Uterus (tissue), 4 donors: ENCODE results near the gene RPS6KL1. TPM values are rescaled to one million over a fixed set of nuclear protein-coding genes. Genes with fewer than 3 reads are reported as not detected.

Source experiments
- DNase-seq, 2 donors: peaks; one replicate each; pipeline ENCODE4 v3.0.0-alpha.2; 2019 to 2020
- H3K27ac ChIP-seq, 2 donors: fragments of 200-600 bp; sonication (generic); 1 replicate in 1 of 2; 2 replicates in 1 of 2; pipeline ENCODE4 v1.5.1; 2016 to 2018
- H3K27me3 ChIP-seq, 2 donors: fragments of 200-600 bp; sonication (generic); one replicate each; pipeline ENCODE4 v1.5.1; 2018 to 2019; ENCODE audit warnings: control low read depth in 1 of 2
- H3K36me3 ChIP-seq, 2 donors: fragments of 200-600 bp; sonication (generic); one replicate each; pipeline ENCODE4 v1.5.1; 2019; ENCODE audit warnings: control low read depth in 1 of 2
- H3K4me1 ChIP-seq, 2 donors: fragments of 200-600 bp; sonication (generic); one replicate each; pipeline ENCODE4 v1.5.1; 2018 to 2019; ENCODE audit warnings: control low read depth in 1 of 2
- H3K4me3 ChIP-seq, 2 donors: fragments of 200-600 bp; sonication (generic); 1 replicate in 1 of 2; 2 replicates in 1 of 2; pipeline ENCODE4 v1.5.1; 2018 to 2019; ENCODE audit warnings: mild to moderate bottlenecking in 1 of 2
- H3K9me3 ChIP-seq, 2 donors: fragments of 200-600 bp; sonication (generic); one replicate each; pipeline ENCODE4 v1.5.1; 2019; ENCODE audit warnings: control low read depth in 1 of 2
- POLR2A ChIP-seq, 2 donors: fragments of 450-650 bp; IDR thresholded peaks; one replicate each; pipeline ENCODE4 v1.6.1; 2016; ENCODE audit warnings: antibody characterized with exemption in 2 of 2, mild to moderate bottlenecking in 1 of 2, moderate library complexity in 1 of 2
- intact Hi-C: fragments of 100-400 bp; cut with DNase I; formaldehyde crosslinking; loops from one replicate; pipeline ENCODE4 v1.15.1; 2023; ENCODE audit warnings: low total_unique reads
- total RNA-seq, 4 donors: library from RNA; depleted of rRNA in 3 of 4; stranded (reverse); fragments of >200 nt in 3 of 4; gene quantifications; one replicate each; pipeline versions ENCODE4 v1.1.0 to v1.2.4, GENCODE V29; 2014 to 2023
- TF ChIP-seq, protein P1 (sequence below), 4 experiments: fragments of 200-600 bp in 2 of 4; fragments of 450-650 bp in 2 of 4; sonication (generic) in 2 of 4; IDR thresholded peaks; one replicate each; pipeline ENCODE4 v1.5.1; 2016 to 2019; ENCODE audit warnings: antibody characterized with exemption in 4 of 4, mild to moderate bottlenecking in 2 of 4, moderate library complexity in 1 of 4
- donor health status: DM: yes; HTN: yes; CAD: no.

The RPS6KL1 gene
- total RNA-seq, 4 donors from 2014 or later = 0.26 to 11.1 (median 3.0) TPM; not detected in 1

DNA sequence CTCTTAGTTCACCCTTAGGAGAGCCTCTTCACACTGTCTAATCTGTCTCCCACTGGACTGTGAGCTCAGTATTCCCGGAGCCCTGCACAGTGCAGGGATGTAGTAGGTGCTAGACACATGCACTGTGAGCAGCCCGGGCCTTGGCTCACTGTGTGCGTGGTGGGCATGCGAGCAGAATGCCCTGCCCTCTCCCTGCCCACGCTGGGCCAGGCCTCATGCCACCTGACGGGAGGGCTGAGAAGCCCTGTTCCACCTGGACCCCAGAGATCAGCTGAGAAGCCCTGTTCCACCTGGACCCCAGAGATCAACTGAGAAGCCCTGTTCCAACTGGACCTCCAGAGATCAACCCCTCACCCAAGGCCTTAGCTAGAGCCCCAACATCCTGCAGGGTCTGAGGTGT is 10.9 kb downstream of the RPS6KL1 start:
- H3K36me3 ChIP-seq = no peaks in the 10 kb centered on the region
- no peaks in the 10 kb centered on the region for H3K9me3 ChIP-seq
- no peak for DNase-seq
- intact Hi-C loops = no loop called here
- H3K4me3 ChIP-seq = no peak overlapping the region
- peaks cover 0 to 10% of the 10 kb centered on the region in 2 donors for H3K4me1 ChIP-seq
- H3K27me3 ChIP-seq = no peaks in the 10 kb centered on the region
- TF ChIP-seq, protein P1, sequence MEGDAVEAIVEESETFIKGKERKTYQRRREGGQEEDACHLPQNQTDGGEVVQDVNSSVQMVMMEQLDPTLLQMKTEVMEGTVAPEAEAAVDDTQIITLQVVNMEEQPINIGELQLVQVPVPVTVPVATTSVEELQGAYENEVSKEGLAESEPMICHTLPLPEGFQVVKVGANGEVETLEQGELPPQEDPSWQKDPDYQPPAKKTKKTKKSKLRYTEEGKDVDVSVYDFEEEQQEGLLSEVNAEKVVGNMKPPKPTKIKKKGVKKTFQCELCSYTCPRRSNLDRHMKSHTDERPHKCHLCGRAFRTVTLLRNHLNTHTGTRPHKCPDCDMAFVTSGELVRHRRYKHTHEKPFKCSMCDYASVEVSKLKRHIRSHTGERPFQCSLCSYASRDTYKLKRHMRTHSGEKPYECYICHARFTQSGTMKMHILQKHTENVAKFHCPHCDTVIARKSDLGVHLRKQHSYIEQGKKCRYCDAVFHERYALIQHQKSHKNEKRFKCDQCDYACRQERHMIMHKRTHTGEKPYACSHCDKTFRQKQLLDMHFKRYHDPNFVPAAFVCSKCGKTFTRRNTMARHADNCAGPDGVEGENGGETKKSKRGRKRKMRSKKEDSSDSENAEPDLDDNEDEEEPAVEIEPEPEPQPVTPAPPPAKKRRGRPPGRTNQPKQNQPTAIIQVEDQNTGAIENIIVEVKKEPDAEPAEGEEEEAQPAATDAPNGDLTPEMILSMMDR (IDR thresholded peaks at IDR 0.05) = no peak
- TF ChIP-seq POLR2A (IDR thresholded peaks at IDR 0.05) = no peak
- H3K27ac ChIP-seq = no peak overlapping the region

DNA sequence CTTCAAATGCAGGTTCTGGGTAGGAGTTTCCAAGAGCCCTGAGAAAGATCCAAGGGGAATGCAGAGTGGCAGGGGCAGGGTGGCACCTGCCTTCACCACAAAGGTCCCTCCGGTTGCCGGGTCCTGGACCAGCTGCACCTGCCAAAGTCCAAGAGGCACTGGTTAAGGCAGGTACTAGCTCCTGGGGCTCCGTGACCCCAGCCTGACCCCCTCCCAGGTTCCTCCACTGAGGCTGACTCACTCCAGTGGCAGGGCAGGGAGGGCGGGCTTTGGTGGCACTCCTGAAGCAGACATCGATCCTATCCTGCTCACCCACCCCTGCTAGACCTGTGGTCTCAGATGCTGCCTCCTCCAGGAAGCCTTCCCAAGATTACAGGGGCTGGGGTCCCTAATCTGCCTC is 11.4 kb downstream of the RPS6KL1 start:
- Histone ChIP-seq H3K27ac (no peak overlapping the region), H3K4me3 (no peak overlapping the region), H3K27me3 (no peaks in the 10 kb centered on the region), H3K4me1 (peaks cover 0 to 10% of the 10 kb centered on the region in 2 donors), H3K9me3 (no peaks in the 10 kb centered on the region), H3K36me3 (no peaks in the 10 kb centered on the region)
- intact Hi-C loops = no loop called here
- TF ChIP-seq POLR2A (IDR thresholded peaks at IDR 0.05) = no peak
- TF ChIP-seq, protein P1 (IDR thresholded peaks at IDR 0.05) = no peak
- no peak for DNase-seq

DNA sequence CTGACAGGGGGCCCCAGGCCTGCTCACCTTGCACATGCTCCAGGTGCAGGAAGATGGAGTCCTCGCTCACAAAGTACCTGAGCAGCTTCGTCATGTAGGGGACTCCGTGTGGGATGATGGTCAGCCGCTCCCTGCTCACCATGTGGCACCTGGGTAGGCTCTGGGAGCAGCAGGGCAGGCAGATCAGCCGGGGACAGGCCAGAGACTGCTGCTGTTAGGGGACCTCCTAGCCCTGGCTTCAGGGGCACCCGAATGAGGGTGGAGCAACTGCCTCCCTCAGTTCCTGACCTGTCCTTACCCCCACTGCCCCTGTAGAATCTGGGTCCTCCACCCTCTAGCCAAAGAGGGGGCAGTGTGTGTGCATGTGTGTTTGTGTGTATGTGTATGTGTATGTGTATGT is 11.8 kb downstream of the RPS6KL1 start:
- no peaks in the 10 kb centered on the region for H3K36me3 ChIP-seq
- no peaks in the 10 kb centered on the region for H3K9me3 ChIP-seq
- intact Hi-C loops = no loop called here
- no peak overlapping the region for H3K4me3 ChIP-seq
- H3K27me3 ChIP-seq = no peaks in the 10 kb centered on the region
- peaks cover 0 to 10% of the 10 kb centered on the region in 2 donors for H3K4me1 ChIP-seq
- H3K27ac ChIP-seq = no peak overlapping the region
- DNase-seq = no peak
- no peak for TF ChIP-seq POLR2A (IDR thresholded peaks at IDR 0.05)
- TF ChIP-seq, protein P1 (IDR thresholded peaks at IDR 0.05) = no peak

DNA sequence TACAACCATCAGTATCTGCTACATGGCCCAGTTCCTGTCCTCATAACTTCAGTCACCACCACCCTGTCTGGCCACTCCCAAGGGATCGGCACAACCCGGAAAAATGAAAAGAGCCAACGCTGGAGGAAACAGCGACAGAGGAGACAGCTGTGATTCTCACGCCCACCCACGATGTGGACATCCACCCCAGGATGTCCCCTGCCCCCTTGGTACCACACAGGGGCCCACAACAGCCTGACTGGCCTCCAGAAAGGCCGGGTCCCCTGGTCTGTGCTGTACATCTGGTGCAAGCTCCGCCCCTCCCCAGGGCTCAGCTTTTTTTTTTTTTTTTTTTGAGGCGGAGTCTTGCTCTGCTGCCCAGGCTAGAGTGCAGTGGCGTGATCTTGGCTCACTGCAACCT is 12.5 kb downstream of the RPS6KL1 start:
- Histone ChIP-seq H3K27me3 (no peaks in the 10 kb centered on the region), H3K4me3 (no peak overlapping the region), H3K4me1 (peaks cover 0 to 10% of the 10 kb centered on the region in 2 donors), H3K36me3 (no peaks in the 10 kb centered on the region), H3K27ac (no peak overlapping the region), H3K9me3 (no peaks in the 10 kb centered on the region)
- no peak for DNase-seq
- TF ChIP-seq, protein P1 (IDR thresholded peaks at IDR 0.05) = no peak
- TF ChIP-seq POLR2A (IDR thresholded peaks at IDR 0.05) = no peak
- intact Hi-C loops = no loop called here

DNA sequence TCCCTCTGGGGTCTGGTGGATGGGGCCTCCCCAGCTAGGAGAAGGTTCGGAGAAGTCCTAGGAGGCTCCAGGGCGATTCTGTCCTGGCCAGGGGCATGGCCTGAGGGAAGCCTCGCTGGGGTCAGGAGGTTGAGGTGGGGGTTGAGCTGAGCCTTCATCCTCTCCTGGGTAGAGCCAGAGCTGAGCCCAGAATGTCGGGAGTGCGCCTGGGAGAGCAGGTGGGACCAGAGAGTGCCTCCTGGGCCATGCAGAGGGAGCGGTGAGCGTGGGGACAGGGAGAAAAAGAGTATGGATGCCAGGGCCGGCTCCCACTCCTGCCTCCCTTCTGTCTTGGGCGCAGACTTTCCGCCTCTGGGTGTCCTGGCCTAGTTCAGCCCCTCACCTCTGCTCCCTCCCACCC is 13.1 kb downstream of the RPS6KL1 start:
- TF ChIP-seq, protein P1 (IDR thresholded peaks at IDR 0.05) = no peak
- TF ChIP-seq POLR2A (IDR thresholded peaks at IDR 0.05) = no peak
- intact Hi-C loops = no loop called here
- no peak for DNase-seq
- Histone ChIP-seq H3K4me3 (no peak overlapping the region), H3K9me3 (no peaks in the 10 kb centered on the region), H3K27ac (no peak overlapping the region), H3K4me1 (peaks cover 0 to 10% of the 10 kb centered on the region in 2 donors), H3K27me3 (no peaks in the 10 kb centered on the region), H3K36me3 (no peaks in the 10 kb centered on the region)
